Peyer's patch (tissue), 4 donors: ENCODE results near the gene SLC49A3.

Source experiments
- CTCF ChIP-seq, 6 experiments: fragments of 450-650 bp in 4 of 6; fragments of 200-600 bp in 2 of 6; sonication (generic) in 1 of 6; IDR thresholded peaks; one replicate each; pipeline ENCODE4 v1.5.1; 2017 to 2019; ENCODE audit warnings: antibody characterized with exemption in 6 of 6, mild to moderate bottlenecking in 3 of 6, moderate library complexity in 1 of 6
- POLR2A ChIP-seq, 2 donors: fragments of 450-650 bp; IDR thresholded peaks; one replicate each; pipeline ENCODE4 v1.5.1; 2017; ENCODE audit warnings: antibody characterized with exemption in 2 of 2, mild to moderate bottlenecking in 2 of 2, moderate library complexity in 2 of 2

GRCh38 chr4:720111-720860 lies 31.3 kb upstream of the SLC49A3 start:
- no peak for TF ChIP-seq CTCF (IDR thresholded peaks at IDR 0.05)
- no peak for TF ChIP-seq POLR2A (IDR thresholded peaks at IDR 0.05)
